Immature natural killer cell (primary cell): ENCODE measurements around the gene WWOX. TPM values are rescaled to one million over a fixed set of nuclear protein-coding genes. Genes with fewer than 3 reads are reported as not detected.

Experiments used
- DNase-seq, 3 donors: peaks; one replicate each; pipeline ENCODE4 v3.0.0; 2022; ENCODE audit warnings: mixed read lengths in 1 of 3
- H3K27ac Mint-ChIP-seq, 6 donors: one replicate each; pipeline ENCODE4 v1.8.0; 2020; ENCODE audit warnings: mixed read lengths in 6 of 6, mild to moderate bottlenecking in 5 of 6, inconsistent platforms in 4 of 6, moderate library complexity in 3 of 6
- H3K27me3 Mint-ChIP-seq, 3 donors: one replicate each; pipeline ENCODE4 v1.8.0; 2020 to 2021; ENCODE audit warnings: low read depth in 3 of 3, mild to moderate bottlenecking in 3 of 3, mixed read lengths in 3 of 3, moderate library complexity in 3 of 3, inconsistent platforms in 1 of 3
- H3K36me3 Mint-ChIP-seq, 3 donors: one replicate each; pipeline ENCODE4 v1.8.0; 2020; ENCODE audit warnings: mixed read lengths in 3 of 3, inconsistent platforms in 2 of 3, mild to moderate bottlenecking in 2 of 3
- H3K4me1 Mint-ChIP-seq, 2 donors: one replicate each; pipeline ENCODE4 v1.8.0; 2020; ENCODE audit warnings: inconsistent platforms in 2 of 2, mild to moderate bottlenecking in 2 of 2, mixed read lengths in 2 of 2, moderate library complexity in 1 of 2
- H3K4me3 Mint-ChIP-seq, 5 donors: one replicate each; pipeline ENCODE4 v1.8.0; 2020; ENCODE audit warnings: mild to moderate bottlenecking in 5 of 5, mixed read lengths in 5 of 5, inconsistent platforms in 3 of 5, moderate library complexity in 3 of 5
- H3K9me3 Mint-ChIP-seq, 6 donors: one replicate each; pipeline ENCODE4 v1.8.0; 2020; ENCODE audit warnings: mild to moderate bottlenecking in 6 of 6, mixed read lengths in 6 of 6, inconsistent platforms in 4 of 6, moderate library complexity in 3 of 6
- polyA plus RNA-seq, 3 donors: library from polyadenylated mRNA; unstranded; fragments of 300-500 nt; fragmentation: Illumina TruSeq; gene quantifications; one replicate each; pipeline ENCODE4 v1.2.3, GENCODE V29; 2021

Gene WWOX
- polyA plus RNA-seq, 3 donors from 2014 or later, result 9.0 to 13.9 (median 12.3) TPM

DNA sequence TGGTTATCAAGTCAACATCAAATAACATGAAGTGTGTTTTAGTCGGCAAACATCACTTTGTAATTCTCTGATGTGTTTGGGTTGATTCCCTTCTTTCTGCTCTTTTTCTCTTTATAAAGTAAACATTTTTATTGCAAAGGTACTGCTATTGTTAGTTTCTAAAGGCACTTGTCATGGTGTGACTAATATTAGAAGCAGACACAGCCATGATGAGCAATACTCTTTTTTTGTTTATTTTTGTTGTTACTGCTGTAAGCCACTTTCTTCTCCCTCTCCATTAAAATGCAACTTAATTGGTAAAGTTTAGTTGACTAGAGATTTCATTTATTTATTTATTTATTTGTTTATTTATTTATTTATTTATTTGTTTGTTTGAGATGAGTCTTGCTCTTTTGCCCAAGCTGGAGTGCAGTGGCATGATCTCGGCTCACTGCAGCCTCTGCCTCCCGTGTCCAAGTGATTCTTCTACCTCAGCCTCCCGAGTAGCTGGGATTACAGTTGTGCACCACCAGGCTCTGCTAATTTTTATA is 424.7 kb downstream of the WWOX start:
- no peaks in the 10 kb centered on the region for H3K4me1 Mint-ChIP-seq
- no peaks in the 10 kb centered on the region for H3K36me3 Mint-ChIP-seq
- H3K9me3 Mint-ChIP-seq, result no peaks in the 10 kb centered on the region
- H3K4me3 Mint-ChIP-seq, result no peak overlapping the region
- no peak for DNase-seq
- H3K27ac Mint-ChIP-seq, result no peak overlapping the region
- peaks cover 0 to 2% (median 0%) of the 10 kb centered on the region in 3 donors for H3K27me3 Mint-ChIP-seq

DNA sequence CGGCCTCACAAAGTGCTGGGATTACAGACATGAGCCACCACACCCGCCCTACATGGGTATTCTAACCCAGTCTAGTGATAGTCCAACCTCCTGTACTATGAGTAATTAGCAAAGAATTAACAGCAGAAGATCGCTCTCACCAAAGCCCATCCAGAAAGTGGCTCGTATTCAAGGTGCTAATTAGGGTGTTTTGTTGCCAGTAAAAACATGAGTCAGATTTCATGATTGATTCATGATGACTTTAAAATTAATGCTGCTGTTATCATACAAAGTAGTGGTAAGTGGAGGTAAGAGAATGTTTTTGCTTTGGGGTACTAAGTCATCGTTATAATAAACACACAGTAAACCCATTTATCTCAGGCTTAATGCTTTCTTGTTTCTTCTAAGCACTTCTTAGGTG is 428.8 kb downstream of the WWOX start:
- no peak overlapping the region for H3K4me3 Mint-ChIP-seq
- H3K4me1 Mint-ChIP-seq, result no peaks in the 10 kb centered on the region
- no peaks in the 10 kb centered on the region for H3K9me3 Mint-ChIP-seq
- DNase-seq, result no peak
- H3K27ac Mint-ChIP-seq, result no peak overlapping the region
- H3K36me3 Mint-ChIP-seq, result peaks cover 0 to 5% (median 0%) of the 10 kb centered on the region in 3 donors
- peaks cover 0 to 2% (median 0%) of the 10 kb centered on the region in 3 donors for H3K27me3 Mint-ChIP-seq

DNA sequence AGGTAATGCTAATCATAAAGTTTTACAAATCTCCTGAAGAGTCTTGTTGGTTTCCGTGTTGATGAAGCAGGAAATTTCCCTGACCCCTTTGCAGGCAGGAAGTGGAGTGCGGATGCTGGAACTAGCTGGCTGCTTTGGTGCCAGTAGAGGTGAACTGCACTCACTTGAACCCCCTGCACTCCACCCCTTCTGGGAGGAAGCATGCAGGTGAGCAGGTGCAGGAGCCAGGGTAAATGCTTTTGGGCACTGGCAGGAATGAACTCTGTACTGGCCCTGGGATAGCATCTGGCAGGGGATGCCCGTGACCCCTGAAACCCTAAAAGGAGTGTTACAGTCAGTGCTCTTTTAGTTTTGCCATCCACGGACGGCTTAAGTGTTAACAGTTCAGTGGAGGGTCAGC is 430.4 kb downstream of the WWOX start:
- Mint-ChIP-seq H3K36me3 (peaks cover 0 to 5% (median 0%) of the 10 kb centered on the region in 3 donors), H3K27me3 (peaks cover 0 to 2% (median 2%) of the 10 kb centered on the region in 3 donors), H3K9me3 (no peaks in the 10 kb centered on the region)

DNA sequence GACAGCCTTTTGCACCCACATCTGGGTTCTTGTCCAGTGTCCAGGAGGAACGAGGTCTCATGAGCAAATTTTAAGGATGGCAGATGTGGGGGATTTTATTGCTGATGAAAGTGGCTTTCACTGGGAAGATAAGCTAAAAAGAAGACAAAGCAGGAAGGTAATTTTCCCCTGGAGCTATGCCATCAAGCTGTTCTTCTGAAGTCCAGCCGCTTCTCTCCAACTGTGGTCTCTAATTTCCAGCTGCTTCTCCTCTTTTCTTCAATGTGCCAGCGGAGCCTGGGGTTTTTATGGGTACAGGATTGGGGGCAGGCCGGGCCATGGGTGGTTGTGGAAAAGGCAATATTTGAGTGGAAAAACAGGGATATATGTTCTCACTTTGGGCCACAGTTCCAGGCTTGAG is 430.8 kb downstream of the WWOX start:
- peaks cover 0 to 5% (median 0%) of the 10 kb centered on the region in 3 donors for H3K36me3 Mint-ChIP-seq
- no peak overlapping the region for H3K27ac Mint-ChIP-seq
- no peaks in the 10 kb centered on the region for H3K4me1 Mint-ChIP-seq
- no peaks in the 10 kb centered on the region for H3K9me3 Mint-ChIP-seq
- no peak for DNase-seq
- H3K27me3 Mint-ChIP-seq, result peaks cover 0 to 2% (median 2%) of the 10 kb centered on the region in 3 donors
- no peak overlapping the region for H3K4me3 Mint-ChIP-seq

More for the DNA sequence above, 430.4 kb downstream of the WWOX start:
- Mint-ChIP-seq H3K27ac (no peak overlapping the region), H3K4me1 (no peaks in the 10 kb centered on the region), H3K4me3 (no peak overlapping the region)
- DNase-seq, result no peak

DNA sequence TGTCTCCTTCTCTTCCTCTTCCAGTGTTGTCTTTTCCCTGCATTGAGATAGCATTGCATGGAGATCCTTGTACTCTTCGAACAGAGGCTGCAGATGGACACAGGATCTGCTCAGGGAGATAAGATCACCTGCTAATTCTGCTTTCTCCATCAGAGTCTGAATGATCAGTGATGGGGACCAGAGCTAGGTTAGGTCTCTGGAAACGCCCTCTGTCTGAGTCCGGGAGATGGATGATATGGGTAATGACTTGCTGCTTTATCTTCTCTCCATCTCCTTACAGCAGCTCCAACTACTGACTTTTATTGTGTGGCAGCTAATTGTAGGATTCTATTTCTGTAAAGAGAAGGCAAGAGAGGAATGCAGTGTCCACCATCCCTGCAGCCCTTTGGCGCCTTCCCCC is 435.6 kb downstream of the WWOX start:
- H3K9me3 Mint-ChIP-seq, result no peaks in the 10 kb centered on the region
- H3K27me3 Mint-ChIP-seq, result peaks cover 2 to 3% (median 2%) of the 10 kb centered on the region in 3 donors
- H3K4me1 Mint-ChIP-seq, result no peaks in the 10 kb centered on the region
- no peak overlapping the region for H3K27ac Mint-ChIP-seq
- no peak for DNase-seq
- peaks cover 0 to 5% (median 0%) of the 10 kb centered on the region in 3 donors for H3K36me3 Mint-ChIP-seq
- H3K4me3 Mint-ChIP-seq, result no peak overlapping the region

DNA sequence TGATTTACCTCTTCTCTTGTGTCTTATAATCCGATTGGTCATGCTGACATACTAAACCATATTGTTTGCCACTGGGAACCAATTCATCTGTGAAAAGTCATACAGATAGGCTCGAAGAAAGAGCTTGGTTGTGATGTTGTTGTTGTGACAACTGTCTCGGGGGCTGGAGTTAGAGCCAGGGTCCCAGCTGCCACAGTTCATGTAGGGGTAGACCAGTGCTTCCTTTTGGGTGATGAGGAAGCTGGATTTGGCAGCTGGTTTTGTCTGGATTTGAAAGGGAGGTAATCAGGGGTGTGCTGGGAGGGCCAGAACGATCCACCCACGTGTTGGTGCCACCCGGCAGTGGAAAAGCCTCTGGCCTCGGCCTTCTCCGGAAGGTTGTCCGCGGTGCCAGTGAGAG is 438.1 kb downstream of the WWOX start:
- Mint-ChIP-seq H3K4me1 (no peaks in the 10 kb centered on the region), H3K27me3 (peaks cover 2 to 4% (median 3%) of the 10 kb centered on the region in 3 donors), H3K9me3 (no peaks in the 10 kb centered on the region), H3K36me3 (peaks cover 0 to 2% (median 0%) of the 10 kb centered on the region in 3 donors), H3K4me3 (no peak overlapping the region), H3K27ac (no peak overlapping the region)
- no peak for DNase-seq

DNA sequence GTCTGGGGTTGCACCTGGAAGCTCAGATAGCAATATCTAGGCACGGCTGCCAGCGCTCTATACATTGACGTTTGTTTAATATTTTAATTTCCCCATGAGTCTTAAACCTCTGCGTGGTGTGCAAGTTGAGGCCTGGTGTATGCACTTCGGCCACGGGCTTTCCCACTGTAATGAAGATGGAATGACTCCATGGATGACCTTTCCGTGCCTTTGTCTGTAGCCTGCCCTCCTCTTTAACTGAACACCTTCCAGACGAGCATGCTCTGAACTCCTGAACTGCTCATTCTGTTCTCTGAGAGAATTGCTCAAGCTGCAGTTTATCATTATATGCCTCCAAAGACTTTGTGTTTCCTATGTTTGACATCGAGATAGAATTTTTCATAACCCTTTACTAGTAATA is 438.8 kb downstream of the WWOX start:
- no peaks in the 10 kb centered on the region for H3K9me3 Mint-ChIP-seq
- H3K27ac Mint-ChIP-seq, result no peak overlapping the region
- H3K4me1 Mint-ChIP-seq, result no peaks in the 10 kb centered on the region
- H3K4me3 Mint-ChIP-seq, result no peak overlapping the region
- peaks cover 2 to 4% (median 3%) of the 10 kb centered on the region in 3 donors for H3K27me3 Mint-ChIP-seq
- no peaks in the 10 kb centered on the region for H3K36me3 Mint-ChIP-seq
- no peak for DNase-seq

DNA sequence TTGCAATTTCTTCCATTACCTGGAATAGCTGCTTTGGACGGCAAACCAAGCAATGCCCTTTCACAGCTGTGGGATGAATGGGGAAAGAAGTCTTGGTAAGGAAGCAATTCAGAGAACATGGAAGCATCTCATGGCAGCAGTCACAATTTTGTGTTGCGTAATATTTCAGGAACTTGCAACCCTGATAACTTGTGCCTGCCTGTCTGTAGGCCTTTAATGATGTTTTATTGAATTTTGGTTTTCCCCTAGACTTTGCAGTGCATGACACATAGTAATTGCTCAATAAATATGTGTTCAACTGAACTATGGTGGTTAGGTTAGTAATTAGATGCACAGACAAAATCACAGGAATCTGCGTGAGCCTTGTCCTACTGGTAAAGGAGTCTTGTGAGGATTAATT is 439.5 kb downstream of the WWOX start:
- H3K4me3 Mint-ChIP-seq, result no peak overlapping the region
- peaks cover 2 to 4% (median 3%) of the 10 kb centered on the region in 3 donors for H3K27me3 Mint-ChIP-seq
- no peaks in the 10 kb centered on the region for H3K36me3 Mint-ChIP-seq
- no peaks in the 10 kb centered on the region for H3K9me3 Mint-ChIP-seq
- no peak overlapping the region for H3K27ac Mint-ChIP-seq
- no peak for DNase-seq
- H3K4me1 Mint-ChIP-seq, result no peaks in the 10 kb centered on the region

DNA sequence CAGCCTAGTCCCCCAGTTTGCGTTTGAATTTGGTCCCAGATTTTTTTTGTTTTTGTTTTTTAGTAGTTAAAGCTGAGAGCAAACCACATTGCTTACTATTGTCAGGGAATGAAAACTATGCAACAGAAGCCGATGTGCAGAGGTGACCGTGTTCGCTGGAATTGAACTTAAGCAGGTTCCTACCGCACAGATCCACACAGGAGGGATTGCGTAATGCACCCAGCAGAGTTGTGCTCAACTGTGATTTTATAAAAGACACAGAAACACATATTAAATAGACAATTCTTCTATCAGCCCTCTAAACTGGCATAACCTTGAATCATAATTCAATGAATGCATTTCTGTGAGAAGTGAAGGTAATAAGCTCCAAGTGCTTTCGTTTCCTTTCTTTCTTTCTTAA is 443.0 kb downstream of the WWOX start:
- Mint-ChIP-seq H3K36me3 (no peaks in the 10 kb centered on the region), H3K27me3 (peaks cover 0 to 3% (median 2%) of the 10 kb centered on the region in 3 donors), H3K9me3 (no peaks in the 10 kb centered on the region), H3K4me1 (no peaks in the 10 kb centered on the region), H3K4me3 (no peak overlapping the region), H3K27ac (no peak overlapping the region)
- no peak for DNase-seq

DNA sequence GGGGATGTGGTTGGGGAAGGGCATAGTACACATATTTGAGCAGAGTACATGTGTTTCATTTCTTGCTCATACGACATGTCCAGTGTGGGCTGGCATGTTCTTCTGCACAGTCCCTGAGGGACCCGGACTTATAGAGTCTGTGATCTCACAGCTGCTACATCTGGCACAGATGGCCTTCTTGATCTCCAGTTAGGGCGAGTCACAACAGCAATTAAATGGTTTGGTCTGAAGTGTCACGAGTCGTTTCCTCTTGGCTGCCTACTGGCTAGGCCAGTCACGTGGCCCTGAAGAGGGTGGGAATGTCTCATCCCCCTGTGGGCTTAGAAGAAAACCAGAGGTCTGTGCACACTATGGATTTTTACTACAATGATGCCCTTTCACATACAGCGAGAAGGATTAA is 443.6 kb downstream of the WWOX start:
- Mint-ChIP-seq H3K4me1 (no peaks in the 10 kb centered on the region), H3K9me3 (no peaks in the 10 kb centered on the region), H3K4me3 (no peak overlapping the region), H3K36me3 (no peaks in the 10 kb centered on the region), H3K27me3 (peaks cover 0 to 3% (median 2%) of the 10 kb centered on the region in 3 donors), H3K27ac (no peak overlapping the region)
- DNase-seq, result no peak

DNA sequence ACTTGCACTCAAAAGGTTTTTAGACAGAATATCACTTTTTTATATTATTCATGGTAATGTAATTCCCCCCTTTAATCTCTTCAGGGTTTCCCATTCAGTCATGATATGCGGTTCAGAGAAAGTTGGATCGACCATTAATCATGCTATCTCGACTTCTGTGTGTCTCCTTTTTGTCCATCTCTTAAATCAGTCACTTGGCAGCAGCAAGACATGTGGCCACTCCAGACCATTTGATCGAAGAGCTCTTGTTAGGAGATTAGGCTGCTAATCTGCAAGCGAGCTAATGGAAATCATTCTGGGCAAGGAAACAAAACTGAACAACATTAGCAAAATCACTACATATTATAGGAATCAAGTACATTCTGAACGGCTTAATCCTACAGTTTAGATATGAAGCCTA is 449.9 kb downstream of the WWOX start:
- no peaks in the 10 kb centered on the region for H3K27me3 Mint-ChIP-seq
- H3K27ac Mint-ChIP-seq, result no peak overlapping the region
- no peak for DNase-seq
- no peaks in the 10 kb centered on the region for H3K9me3 Mint-ChIP-seq
- H3K4me1 Mint-ChIP-seq, result peaks cover 13 to 20% of the 10 kb centered on the region in 2 donors
- H3K36me3 Mint-ChIP-seq, result peaks cover 0 to 3% (median 0%) of the 10 kb centered on the region in 3 donors
- no peak overlapping the region for H3K4me3 Mint-ChIP-seq

DNA sequence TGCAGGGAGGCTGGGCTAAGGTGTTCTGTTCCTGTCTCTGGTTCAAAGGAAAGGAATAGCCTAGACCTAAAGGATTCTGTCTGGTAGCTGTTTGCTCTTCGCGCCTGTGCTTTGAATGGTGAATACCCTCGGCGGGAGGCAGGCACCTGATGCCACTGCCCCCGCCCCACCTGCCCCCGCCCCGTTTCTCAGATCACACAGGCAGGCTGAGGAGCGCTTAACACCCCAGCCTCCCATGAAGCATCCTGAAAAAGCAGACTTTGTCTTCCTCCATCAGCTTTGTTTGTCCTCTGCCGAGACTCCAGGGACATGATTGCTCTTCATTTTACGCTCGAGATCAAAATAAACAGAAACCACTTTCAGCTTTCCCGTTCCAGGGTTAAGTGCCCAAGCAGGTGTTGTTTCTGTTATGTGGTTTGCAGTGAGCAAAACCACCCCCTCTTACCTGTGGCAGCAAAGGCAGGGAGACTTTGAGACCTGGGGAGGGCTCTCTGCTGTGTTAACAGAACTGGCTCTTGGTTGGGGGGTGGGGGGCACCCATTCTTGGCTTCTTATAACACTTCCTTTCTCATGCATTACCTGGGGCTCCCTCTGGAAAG is 452.1 kb downstream of the WWOX start:
- Mint-ChIP-seq H3K36me3 (peaks cover 0 to 3% (median 0%) of the 10 kb centered on the region in 3 donors), H3K27me3 (no peaks in the 10 kb centered on the region), H3K27ac (no peak overlapping the region), H3K4me3 (no peak overlapping the region), H3K9me3 (no peaks in the 10 kb centered on the region), H3K4me1 (peaks cover 13 to 20% of the 10 kb centered on the region in 2 donors)
- no peak for DNase-seq

DNA sequence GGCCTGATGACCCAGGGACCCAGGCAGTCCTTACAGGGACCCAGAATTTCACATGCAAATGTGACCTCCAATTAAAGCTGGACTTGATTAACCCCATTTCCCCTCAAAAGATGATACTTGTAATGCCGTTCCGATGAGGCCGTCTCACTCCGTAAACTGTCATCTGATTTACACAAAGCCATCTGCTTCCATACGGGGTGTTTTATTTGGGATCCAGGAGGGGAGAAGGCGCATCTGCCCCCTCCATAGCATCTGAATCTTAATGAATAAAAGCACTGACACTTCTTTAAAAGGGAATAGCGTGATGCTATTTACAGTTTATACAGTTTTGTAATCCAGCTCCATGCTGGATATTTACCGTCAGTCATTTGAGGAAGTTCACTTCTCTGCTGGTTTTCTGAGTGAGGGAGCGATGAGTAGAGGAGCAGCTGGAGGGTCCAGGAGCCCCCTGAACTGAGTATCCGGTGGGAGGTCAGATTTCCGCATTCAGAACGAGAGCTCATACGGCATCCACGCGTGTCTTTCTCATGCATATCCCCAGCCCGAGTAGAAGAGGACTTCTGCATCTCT is 452.7 kb downstream of the WWOX start:
- no peak overlapping the region for H3K4me3 Mint-ChIP-seq

DNA sequence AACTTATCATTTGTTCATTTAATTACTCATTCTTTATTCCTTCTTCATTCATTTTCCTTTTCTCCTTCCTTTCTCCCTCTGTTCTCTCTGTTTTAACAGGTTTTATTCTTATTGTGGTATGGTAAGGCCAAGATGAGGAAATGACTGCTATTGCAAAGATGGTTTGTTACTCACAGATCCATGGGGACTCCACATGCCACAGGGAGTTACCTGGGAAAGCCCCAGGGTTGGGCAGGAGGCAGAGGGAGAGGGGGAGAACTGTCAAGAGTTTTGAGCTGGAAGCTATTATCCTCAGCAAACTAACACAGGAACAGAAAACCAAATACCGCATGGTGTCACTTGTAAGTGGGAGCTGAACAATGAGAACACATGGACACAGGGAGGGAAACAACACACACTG is 453.3 kb downstream of the WWOX start:
- no peaks in the 10 kb centered on the region for H3K27me3 Mint-ChIP-seq
- no peak overlapping the region for H3K27ac Mint-ChIP-seq
- H3K4me1 Mint-ChIP-seq, result peaks cover 13 to 20% of the 10 kb centered on the region in 2 donors
- peaks cover 0 to 3% (median 0%) of the 10 kb centered on the region in 3 donors for H3K36me3 Mint-ChIP-seq
- no peak for DNase-seq
- no peak overlapping the region for H3K4me3 Mint-ChIP-seq
- no peaks in the 10 kb centered on the region for H3K9me3 Mint-ChIP-seq

More for the DNA sequence above, 452.7 kb downstream of the WWOX start:
- Mint-ChIP-seq H3K9me3 (no peaks in the 10 kb centered on the region), H3K27ac (no peak overlapping the region), H3K4me1 (peaks cover 13 to 20% of the 10 kb centered on the region in 2 donors), H3K27me3 (no peaks in the 10 kb centered on the region), H3K36me3 (peaks cover 0 to 3% (median 0%) of the 10 kb centered on the region in 3 donors)
- no peak for DNase-seq
